Heart left ventricle (tissue), 13 donors: ENCODE results near the gene MGAM2.

Experiments
- POLR2A ChIP-seq, 2 donors: fragments of 450-650 bp; IDR thresholded peaks; one replicate each; pipeline ENCODE4 v1.6.1; 2017; ENCODE audit warnings: antibody characterized with exemption in 2 of 2, mild to moderate bottlenecking in 2 of 2, moderate library complexity in 2 of 2
- TF ChIP-seq, protein P1 (sequence below), 12 donors: fragments of 200-600 bp; sonication (generic) in 4 of 12; IDR thresholded peaks; one replicate each; pipeline versions ENCODE4 v1.5.0 to v1.8.0; 2018 to 2022; ENCODE audit warnings: antibody characterized with exemption in 12 of 12, mild to moderate bottlenecking in 5 of 12
- donor health status: ischemic (EF 13 %, LVEDD 7.1; RV severe dilation, severe dysfunction).
- donor health status: DM: no; HTN: yes; CAD: no.
- donor health status: DM: no; HTN: no; CAD: no.
- donor health status: ischemic (EF 25% LVEDD 6.9; RV normal size, moderate dysfunction).
- donor health status: ischemic (EF 25% LVEDD 5.7; RV mildly dilated, moderate dysfunction).
- donor health status: ischemic (EF 35%, LVEDD 5.7; RV mildly dilated, moderate dysfunction).
- donor health status: nonischemic (EF 11% LVEDD 7.7; RV severe dilation, severe dysfunction).
- donor health status: DM: yes; HTN: yes; CAD: no.
- donor health status: PGD.
- donor health status: ischemic (EF 29% LVEDD 5.4; RV normal size, mild dysfunction).
- donor health status: nonischemic (EF 23%, LVEDD 6.1; RV moderate dilation, normal function).

DNA sequence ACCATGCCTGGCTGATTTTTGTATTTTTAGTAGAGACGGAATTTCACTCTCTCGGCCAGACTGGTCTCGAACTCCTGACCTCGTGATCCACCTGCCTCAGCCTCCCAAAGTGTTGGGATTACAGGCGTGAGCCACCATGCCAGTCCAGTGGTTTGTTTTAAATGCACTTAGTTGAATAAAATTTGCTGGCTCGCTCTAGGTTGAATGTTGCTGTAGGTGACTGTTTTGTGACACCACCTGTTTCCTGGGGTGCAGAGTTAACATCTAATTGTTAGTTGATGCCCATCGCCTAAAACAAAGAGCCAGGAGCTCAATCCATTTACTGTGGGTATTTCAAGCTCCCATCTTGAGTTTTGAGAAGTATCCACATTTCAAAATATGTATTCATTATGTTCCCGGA lies 31.2 kb downstream of the MGAM2 start:
- no peak for TF ChIP-seq POLR2A (IDR thresholded peaks at IDR 0.05)
- TF ChIP-seq, protein P1, sequence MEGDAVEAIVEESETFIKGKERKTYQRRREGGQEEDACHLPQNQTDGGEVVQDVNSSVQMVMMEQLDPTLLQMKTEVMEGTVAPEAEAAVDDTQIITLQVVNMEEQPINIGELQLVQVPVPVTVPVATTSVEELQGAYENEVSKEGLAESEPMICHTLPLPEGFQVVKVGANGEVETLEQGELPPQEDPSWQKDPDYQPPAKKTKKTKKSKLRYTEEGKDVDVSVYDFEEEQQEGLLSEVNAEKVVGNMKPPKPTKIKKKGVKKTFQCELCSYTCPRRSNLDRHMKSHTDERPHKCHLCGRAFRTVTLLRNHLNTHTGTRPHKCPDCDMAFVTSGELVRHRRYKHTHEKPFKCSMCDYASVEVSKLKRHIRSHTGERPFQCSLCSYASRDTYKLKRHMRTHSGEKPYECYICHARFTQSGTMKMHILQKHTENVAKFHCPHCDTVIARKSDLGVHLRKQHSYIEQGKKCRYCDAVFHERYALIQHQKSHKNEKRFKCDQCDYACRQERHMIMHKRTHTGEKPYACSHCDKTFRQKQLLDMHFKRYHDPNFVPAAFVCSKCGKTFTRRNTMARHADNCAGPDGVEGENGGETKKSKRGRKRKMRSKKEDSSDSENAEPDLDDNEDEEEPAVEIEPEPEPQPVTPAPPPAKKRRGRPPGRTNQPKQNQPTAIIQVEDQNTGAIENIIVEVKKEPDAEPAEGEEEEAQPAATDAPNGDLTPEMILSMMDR (IDR thresholded peaks at IDR 0.05): no peak
